ENCODE data around the gene THBS1.
A peak's percentile ranks its signal among the peaks of the same experiment; 100 is the strongest.

The THBS1 gene

DNA sequence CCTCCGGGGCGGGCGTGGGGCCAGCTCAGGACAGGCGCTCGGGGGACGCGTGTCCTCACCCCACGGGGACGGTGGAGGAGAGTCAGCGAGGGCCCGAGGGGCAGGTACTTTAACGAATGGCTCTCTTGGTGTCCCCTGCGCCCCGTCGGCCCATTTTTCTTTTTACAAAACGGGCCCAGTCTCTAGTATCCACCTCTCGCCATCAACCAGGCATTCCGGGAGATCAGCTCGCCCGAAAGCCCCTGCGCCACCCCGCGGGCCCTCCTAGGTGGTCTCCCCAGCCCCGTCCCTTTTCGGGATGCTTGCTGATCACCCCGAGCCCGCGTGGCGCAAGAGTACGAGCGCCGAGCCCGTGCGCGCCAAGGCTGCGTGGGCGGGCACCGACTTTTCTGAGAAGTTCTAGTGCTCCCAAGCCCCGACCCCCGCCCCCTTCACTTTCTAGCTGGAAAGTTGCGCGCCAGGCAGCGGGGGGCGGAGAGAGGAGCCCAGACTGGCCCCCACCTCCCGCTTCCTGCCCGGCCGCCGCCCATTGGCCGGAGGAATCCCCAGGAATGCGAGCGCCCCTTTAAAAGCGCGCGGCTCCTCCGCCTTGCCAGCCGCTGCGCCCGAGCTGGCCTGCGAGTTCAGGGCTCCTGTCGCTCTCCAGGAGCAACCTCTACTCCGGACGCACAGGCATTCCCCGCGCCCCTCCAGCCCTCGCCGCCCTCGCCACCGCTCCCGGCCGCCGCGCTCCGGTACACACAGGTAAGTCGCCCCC lies at the start of gene THBS1:
Gene THBS1 (plus strand): TSS at position 595 of the 757 bp plus-strand sequence. CDS start 779 bp downstream, outside the sequence.
- DNase-seq (ENCODE audit: low read depth, low spot score): peak; percentile 99

DNA sequence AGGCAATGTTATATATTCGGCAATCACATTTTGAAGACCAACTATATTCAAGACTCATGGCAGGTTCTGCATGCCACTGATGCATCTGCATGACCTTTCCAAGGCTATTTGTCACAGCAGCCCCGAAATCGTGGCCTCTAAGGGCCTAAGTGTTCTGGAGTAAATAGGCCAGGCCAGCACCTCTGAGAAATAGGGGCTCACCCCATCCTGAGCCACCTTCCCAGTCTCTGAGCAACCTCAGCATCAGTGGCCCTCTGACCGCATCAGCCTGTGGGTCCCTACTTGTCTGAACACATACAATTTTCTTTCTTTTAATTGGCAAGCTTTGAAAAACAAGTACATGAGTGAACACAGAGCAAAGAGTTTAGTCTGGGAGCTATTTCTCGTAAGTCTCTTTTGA lies 45.9 kb upstream of the THBS1 start:
- DNase-seq (ENCODE audit: low read depth, low spot score): no peak

DNA sequence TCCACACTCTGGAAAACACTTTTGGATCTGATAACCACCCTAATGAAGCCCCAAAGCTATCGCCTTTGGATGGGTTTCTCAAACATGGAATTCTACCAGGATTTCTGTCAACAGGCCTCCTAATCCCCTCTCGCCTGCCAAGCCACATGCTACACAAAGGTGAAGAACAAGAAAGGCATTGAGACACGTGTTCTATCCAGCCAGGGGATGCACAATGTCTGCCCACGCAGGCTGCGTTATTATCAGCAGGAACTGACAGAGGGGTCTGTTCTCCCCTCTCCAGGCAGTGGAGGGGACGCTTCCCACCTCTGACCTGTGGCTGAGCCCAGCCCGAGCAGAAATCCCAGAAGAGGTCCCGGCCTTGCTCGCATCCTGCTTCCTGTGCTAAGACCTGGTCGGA lies 45.4 kb upstream of the THBS1 start:
- DNase-seq (ENCODE audit: low read depth, low spot score): peak; percentile 40

DNA sequence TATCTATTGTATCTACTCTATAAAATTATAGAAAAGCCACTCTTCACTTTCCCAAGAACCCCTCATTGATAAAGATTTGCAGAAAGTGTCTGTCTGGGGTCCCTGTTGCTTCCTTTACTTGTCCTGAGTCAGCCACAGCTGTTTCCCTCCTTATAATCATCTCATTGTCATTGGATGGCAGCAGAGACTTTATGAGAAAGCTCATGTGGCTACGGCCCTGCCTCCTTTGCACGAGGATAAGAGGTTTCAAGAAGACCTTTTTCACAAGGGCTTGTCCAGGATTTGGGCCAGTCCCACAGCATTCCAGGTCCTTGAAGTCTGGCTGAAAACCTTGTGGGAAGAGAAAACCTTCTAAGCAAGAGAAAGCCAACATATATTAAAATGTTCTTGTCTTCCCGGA lies 41.9 kb upstream of the THBS1 start:
- peak; percentile 8 for DNase-seq (ENCODE audit: low read depth, low spot score)

DNA sequence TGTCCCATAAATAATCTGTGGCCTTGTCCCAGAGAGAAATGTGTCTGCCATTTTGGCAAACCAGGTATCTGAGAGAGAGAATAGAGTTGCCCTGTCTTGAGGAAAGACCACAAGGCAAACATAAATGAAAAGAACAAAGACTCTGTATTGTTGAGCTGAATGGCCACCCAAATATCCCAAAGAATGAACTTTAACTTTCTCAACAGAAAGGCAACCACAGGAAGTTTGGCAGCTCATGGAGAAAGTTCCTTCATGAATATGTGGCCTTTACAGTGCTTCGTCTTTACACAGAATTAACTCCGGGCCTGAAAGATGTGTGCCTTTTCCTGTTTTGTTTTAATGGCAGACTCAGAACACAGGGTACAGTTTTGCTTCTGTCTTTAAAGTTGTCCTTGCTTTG lies 41.4 kb upstream of the THBS1 start:
- DNase-seq (ENCODE audit: low read depth, low spot score): peak; percentile 77

DNA sequence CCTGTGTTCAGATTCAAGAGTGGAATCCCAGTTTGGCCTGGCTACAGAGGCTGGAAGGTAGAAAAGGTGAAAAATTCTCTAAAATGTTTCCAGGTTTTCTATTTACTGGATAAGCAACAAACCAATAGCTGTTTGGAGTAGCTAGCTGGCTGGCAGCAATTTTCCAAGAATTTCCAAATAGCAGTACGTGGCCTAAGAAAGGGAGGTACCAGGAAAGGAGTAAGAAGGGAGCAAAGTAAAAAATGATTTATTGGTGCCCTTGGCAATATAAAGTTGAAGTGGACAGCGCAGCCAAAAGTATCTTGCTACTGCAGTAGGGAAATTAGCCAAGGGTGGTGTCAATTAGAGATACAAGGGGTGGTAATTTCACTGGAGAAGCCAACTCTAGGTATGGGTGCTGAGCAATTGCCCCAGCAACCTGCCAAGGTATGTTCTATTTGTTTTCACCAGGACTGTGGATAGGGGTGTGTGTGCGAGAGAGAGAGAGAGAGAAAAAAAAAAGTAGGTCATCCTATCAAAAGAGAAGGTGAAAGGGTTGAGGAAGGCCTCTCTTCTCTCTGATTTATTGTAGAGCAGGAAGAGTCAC lies 40.8 kb upstream of the THBS1 start:
- DNase-seq (ENCODE audit: low read depth, low spot score): no peak

DNA sequence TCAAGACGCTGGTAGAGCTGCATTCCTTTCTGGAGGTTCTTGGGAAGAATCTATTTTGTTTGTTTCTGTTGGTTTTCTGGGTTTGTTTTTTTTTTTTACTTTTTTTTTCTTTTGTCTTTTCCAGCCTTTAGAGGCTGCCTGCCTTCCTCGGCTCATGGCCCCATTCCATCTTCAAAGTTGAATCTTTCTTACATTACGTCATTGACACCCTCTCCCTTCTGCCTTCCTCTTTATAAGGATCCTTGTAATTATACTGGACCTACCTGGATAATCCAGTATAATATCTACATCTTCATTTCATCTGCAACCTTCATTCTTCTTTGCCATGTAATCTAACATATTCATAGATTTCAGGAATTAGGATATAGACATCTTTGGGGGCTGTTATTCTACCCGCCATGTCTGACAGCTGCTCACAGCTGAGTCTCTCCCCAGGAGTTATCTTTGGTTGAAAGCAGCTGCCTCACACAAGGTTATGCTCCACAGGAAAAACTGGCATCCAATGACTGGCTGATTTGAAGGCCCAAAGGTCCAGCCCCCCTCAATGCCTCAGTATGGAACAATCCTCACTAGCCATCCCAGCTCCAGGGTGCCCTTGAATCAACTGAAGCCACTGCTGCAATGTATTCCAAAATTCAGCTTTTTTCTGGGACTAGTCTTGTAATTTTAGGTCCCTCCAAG lies 38.4 kb upstream of the THBS1 start:
- no peak for DNase-seq (ENCODE audit: low read depth, low spot score)

DNA sequence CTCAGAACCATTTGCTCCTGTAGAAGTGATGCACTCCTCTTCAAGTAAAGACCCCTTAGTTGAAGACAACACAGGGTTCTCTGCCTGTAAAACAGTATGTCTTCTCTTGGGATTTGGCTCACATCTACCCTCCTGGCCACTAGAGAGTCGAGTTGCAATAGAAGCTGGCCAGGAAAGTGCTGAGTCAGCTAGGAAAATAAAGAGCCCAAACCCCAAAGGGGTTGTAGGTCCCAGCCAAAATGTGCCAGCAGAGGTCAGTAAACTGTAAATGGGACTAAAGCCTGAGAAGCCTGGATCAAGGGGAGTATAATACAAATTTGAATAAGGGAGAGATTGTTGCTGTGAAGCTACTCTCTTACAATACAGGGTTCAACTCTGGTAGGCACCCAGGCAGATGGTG lies 37.2 kb upstream of the THBS1 start:
- no peak for DNase-seq (ENCODE audit: low read depth, low spot score)

DNA sequence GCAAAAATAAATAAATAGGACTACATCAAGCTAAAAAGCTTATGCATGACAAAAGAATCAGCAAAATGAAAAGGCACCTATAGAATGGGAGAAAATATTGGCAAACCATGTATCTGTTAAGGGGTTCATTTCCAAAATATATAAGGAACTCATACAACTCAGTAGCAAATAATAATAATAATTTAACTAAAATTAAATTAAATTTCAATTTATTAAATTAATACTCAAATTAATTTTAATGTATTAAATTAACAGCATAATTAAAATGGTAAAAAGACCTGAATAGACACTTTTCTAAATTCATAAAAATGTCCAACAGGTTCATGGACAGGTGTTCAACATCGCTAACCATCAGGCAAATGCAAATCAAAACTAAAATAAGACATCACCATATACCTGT lies 34.0 kb upstream of the THBS1 start:
- no peak for DNase-seq (ENCODE audit: low read depth, low spot score)

DNA sequence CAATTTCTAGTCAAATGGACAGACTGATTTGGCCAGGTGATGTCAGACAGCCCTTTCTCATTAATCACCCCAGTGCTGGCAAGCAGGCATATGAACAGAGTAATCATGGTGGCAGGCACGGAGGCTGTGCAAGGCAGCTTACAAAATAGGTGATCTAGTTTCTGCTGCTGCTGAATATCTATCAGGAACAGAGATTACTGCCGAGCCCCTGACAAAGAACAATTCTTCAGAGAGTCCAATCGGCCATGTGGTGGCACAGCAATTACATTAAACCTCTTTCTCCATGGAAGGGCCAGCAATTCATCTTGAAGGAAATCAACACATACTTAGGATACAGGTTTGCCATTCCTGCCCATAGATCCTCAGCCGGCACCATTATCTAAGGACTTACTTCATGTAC lies 32.3 kb upstream of the THBS1 start:
- DNase-seq (ENCODE audit: low read depth, low spot score): no peak

DNA sequence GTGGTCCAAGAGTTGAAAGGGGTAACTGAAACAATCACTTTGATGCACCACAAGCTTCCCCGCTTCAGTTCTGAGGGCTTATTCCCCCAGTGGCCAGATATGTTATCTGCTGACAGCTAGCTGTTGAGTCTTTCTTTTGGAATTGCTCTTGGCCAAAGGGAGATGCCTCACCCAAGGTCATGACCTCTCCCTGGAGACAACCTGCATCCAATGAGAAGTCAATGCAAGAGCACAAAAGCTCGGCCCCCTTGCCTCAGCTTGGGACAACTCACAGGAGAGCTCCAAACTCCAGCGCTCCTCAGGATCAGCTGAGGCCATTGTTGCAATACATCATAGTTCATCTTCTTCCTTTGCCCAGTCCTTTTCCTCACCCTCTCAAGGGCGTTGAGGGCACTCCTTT lies 31.0 kb upstream of the THBS1 start:
- no peak for DNase-seq (ENCODE audit: low read depth, low spot score)

DNA sequence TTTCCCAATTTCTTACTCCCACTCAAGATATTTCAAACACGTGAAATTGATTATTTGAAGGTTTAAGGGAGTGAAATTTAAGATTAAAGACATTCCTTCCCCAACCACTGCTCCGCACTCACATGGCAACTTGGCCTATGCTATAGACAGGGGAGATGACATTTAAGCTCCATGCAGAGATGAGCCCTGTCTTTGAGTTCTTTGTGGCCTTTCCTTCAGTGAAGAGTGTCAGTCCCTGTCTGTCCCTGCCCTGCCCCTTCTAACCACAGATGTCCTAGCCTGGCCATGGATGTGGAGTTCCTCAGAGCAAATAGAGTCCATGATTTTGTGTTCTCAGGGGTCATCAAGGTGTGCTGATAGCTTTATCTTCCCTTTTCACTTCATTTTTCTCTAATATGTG lies 29.4 kb upstream of the THBS1 start:
- no peak for DNase-seq (ENCODE audit: low read depth, low spot score)

DNA sequence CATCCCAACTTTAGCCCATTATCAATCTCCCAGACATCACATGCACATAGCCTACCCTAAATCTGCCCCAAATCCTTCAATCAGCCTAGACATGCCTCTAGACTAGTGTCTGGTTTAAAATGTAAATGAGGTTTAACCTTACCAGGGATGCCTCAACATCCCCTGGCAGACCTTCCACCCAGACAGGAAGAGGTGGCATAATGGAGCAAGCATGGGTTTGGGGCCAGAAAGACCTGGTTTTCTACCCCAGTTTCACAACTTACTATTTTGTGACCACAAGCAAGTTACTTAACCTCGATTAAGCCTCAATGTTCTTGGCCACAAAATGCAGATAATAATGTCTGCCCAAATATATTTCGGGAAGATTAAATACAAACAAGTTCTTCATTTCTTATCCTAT lies 28.3 kb upstream of the THBS1 start:
- DNase-seq (ENCODE audit: low read depth, low spot score): no peak

DNA sequence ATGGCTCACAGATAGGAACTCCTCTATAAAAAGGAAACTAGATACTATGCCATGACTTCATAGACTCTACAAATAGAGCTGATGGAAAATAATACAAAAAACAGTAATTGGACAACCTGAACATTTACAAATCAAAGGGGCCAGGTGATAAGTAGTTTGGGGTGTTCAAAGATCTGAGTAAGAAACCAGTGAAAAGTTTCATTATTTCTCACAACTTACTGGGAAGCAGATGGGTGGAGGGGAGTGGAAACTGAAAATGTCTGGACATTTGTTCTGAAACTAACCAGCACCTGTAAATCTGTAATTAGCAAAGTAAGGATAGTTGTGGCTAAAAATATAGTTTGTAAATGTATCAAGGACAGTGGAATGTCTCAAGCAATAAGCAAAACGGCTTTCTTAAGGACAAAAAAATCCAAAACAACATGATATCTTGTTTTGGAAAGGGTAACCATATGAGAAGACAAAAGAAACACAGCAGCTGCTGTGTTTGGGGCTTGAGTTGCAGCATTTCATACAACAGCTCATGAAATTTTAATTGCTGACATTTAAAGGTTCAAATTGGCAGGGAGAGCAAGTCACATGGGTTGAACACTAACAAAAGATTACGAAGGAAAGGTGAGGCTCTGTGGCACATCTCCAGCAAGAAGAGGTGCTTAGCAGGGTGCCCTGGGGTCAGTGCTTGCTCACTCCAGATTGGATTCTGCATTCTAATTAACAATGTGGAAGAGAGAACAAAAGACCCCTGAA lies 26.8 kb upstream of the THBS1 start:
- no peak for DNase-seq (ENCODE audit: low read depth, low spot score)

DNA sequence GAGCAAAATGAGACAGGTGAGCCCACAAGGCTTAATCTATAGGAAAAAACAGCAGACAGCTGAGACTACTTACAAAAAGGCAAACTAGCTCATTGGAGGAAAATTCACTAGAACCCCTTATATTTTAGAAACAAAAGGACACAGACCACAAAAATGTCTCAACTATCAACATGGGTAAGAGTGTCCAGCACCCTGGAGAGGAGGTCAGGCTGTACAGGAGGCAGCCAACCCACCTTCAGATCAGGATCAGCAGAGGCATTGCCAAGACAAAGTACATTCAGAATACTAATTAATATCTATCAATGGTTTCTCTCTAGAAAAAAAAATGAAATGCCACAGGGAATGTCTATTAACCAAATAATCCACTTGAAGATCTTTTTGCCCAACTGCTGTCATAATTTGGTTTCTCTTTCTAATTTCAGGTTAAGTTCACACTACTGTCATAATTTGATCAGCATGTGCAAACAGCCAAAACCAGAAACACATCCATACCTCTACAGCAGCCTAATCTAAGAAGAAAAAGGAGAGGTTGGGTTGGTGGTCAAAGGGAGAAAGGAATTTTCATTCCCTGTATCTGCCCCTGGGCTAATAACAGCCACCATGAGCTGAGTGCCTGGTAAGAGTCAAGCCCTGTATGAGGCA lies 26.0 kb upstream of the THBS1 start:
- DNase-seq (ENCODE audit: low read depth, low spot score): no peak

DNA sequence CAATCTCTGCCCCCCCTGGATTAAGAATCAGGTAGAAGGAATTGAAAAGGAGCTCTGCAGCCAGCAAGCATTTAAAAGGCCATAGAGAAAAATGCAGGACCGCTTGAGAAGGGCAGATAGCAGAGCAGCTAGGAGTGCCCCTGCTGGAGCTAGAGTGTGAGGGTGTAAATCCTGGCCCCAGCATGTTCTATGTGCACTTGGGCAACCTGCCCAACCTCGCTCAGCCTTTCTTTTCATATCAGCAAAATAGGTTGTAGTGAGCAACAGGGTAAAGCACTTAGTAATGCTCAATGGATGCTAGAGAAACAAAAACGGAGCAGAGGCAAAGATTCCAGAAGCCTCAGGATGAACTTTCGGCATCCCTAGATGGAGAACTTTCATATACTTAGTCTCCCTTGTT lies 25.0 kb upstream of the THBS1 start:
- DNase-seq (ENCODE audit: low read depth, low spot score): peak; percentile 41

DNA sequence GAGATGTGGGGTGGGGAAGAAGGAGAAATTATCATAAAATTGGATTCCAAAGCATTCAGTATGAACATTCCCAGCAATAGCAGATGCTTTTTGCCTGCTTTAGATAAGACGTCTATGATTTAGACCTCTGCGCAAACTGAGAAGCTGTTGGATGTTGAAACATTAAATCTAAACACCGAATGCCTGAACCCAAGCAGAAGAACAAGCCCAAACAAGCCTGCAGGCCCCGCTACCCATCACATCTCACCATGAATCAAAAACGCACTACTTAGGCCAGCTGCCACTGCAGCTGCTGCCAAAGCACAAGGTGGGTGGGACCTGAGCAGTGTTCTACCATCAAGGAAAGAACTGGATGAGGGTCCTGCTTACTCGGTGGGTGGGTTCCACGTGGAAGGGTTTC lies 24.4 kb upstream of the THBS1 start:
- no peak for DNase-seq (ENCODE audit: low read depth, low spot score)

DNA sequence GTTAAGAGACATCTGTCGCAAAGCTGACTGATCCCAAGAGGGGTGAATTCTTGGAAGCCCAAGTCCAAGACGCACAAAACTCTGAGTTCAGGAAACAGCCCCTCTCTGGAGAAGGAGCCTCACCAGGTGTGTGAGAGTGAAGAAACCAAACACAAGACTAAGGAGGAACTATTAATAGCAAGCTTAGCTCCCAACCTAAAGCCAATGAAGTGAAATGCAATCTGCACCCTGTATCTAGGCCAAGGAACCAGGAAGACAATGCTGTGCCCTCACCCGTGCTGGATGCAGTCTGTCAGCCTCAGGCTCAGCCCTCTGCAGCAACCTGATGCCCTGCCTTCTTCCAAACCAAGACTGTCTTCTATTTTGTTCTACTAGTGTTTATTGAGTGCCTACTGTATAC lies 22.5 kb upstream of the THBS1 start:
- DNase-seq (ENCODE audit: low read depth, low spot score): no peak

DNA sequence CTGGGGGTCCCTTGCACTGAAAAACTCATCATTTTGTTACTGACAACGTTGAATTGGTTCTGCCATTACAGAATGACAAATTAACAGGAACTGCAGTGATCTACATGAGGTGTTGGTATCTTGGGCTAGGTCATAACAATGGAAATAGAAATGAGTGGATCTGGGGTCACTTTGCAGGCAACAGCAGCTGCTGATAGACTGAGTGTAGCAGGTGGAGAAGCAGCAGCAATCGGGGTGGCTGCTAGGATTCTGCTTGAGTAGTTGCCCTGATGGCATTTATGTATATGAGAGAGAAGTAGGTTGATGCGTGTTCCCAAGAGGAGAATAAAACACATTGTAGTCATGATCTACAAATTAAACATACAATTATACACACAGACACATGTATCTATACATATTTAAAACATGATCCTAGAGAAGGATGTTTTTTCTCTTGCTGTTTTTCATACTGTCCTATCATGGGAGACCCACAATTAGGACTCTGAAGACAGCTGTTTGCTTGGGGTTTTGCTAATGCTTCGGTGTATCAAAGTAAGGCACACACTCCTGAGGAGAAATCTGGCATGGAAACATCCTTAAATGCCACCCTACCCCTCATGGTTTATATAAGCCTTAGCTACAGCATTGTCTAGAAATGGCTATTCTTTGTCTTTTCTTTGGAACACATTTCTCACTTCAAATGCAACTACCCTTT lies 15.8 kb upstream of the THBS1 start:
- no peak for DNase-seq (ENCODE audit: low read depth, low spot score)

DNA sequence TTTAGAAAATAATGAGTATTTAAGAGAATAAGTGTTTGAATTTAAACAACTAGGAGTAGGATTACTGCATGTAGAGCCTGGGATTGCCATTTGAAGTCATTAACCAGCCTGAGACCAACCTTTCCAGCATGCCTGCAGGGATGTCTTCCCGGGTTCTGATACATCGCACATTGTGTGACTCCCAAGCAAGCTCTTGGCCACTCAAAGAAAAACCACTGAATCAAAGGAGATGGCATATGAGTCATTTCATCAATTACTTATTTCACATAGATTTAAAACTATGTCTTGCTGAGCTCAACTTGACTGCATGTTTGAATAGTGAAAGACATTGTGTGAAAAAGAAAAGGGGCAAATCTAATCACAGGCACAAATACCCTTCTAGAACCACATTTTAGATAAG lies 15.0 kb upstream of the THBS1 start:
- DNase-seq (ENCODE audit: low read depth, low spot score): peak; percentile 33

DNA sequence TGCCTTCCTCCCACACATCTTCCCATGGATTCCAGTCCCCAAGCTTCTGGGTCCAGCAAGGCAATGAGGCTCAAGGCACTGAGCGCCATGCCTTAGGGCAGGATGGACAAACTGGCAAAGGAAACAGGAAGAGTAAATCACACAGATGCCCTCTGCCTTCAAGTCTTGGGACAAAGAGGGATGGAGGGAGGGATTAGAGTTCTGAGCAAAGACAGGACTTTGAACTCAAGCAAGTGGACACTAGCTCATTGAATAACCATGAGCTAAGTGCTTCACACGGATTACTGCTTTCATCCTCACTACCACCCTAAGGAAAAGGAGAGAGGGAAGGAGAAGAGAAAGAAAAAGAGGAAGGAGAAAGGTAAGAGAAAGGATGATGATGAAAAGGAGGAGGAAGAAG lies 7.6 kb upstream of the THBS1 start:
- no peak for DNase-seq (ENCODE audit: low read depth, low spot score)

Data from astrocyte of the hippocampus (primary cell).